ENCODE results near the gene PLPPR1. TPM values are rescaled to one million over a fixed set of nuclear protein-coding genes. Genes with fewer than 3 reads are reported as not detected.
"Not testable (repeated sequence)": the region's sequence is repeated elsewhere in the genome, so short reads cannot be mapped to it uniquely, and the experiment has no call there.

PLPPR1 gene
- total RNA-seq, 1 experiment from 2014 or later, result not detected

- in situ Hi-C loops (cut with HindIII; ENCODE audit: low pct_unique_long_range_greater_than_20kb, low sequenced_read_pairs), result no loop called here
- no peak for DNase-seq (ENCODE audit: low read depth)
Observed at GRCh38 chr9:101235105-101235866, 206.8 kb downstream of the PLPPR1 start.

DNA sequence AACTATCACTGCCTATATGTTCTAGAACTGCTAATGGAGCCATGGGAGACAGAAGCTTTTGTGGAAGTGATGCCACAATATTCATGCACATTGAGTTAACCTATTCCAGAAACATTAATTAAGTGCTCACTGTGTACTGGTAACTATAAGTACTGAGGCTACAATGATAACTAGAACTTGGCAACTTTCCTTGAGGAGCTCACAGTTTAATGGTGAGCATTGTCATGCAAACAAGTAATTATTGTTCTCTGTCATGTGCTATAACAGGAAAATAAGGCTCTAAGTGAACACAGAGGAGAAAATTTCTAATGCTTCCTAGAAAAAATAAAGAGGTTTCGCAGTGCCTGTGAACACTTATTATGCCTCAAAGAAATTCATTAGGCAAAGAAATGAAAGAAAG lies 214.1 kb downstream of the PLPPR1 start:
- in situ Hi-C loops (cut with HindIII; ENCODE audit: low pct_unique_long_range_greater_than_20kb, low sequenced_read_pairs), result no loop called here
- no peak for DNase-seq (ENCODE audit: low read depth)

DNA sequence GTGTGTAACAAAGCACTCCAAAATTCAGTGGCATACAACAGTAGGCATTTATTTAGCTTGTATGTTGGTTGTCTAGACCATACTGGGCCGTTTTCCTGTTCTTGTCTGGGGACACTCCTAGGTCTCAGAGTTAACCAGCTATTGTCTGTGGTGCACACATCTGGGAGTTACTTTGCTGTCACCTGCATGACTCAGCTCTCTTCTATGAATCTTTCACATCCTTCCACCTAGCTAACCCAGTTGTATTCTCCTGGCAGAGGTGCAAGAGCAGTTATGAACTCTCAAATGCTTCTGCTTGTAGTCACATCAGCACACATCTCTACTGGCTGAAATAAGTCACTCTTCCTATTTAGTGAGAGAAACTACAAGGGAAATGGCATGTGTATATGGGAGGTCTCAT lies 218.2 kb downstream of the PLPPR1 start:
- in situ Hi-C loops (cut with HindIII; ENCODE audit: low pct_unique_long_range_greater_than_20kb, low sequenced_read_pairs), result no loop called here

DNA sequence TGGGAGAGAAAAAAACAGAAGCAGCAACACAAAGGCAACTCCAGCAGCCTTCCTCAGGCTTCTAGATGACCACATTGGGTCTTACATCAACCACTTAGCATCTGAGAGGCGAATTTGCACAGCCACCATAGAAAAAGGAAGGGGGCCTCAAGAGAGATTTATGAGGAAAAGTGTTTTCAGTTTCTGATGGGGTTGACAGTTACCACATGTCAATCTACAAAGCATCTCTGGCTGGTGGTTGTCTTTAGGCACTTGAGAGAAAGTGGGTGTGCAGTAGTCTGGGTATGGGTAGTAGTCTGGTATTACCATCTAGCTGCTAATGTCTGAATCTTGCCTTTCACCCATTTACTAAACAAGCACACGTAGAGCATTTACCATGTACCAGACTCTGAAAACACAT lies 218.8 kb downstream of the PLPPR1 start:
- in situ Hi-C loops (cut with HindIII; ENCODE audit: low pct_unique_long_range_greater_than_20kb, low sequenced_read_pairs), result no loop called here
- DNase-seq (ENCODE audit: low read depth), result no peak

More for the DNA sequence above, 218.2 kb downstream of the PLPPR1 start:
- DNase-seq (ENCODE audit: low read depth), result no peak

DNA sequence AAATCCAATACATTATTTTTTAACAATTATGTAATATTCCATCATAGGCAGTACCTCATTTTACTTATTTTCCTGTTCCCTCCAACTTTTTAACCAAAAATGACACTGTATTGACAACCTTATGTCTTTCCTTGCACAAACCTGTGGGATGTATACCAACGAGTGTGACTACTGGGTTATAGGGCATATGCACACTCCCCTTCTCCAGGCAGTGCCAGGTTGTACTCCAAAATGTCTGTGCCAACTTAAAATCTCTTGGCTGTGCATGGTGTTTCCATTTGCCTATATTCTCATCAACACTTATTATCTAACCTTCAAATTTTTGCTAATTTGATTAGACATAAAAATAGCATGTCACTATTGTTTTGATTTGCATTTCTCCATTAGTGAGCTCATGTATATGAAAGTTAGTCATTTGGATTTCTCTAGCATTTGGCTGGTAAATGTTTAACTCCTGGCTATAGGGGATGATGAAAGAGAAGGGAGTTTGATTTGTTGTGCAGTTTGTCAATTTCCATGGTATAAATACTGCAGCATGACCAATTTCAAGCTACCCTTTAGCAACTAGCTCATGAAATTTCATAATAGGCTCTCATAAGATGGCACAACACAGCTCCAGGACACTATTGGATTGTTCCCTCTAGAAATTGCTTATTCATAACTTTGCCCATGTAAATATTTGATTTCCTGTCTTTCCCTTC lies 226.4 kb downstream of the PLPPR1 start:
- in situ Hi-C loops (cut with HindIII; ENCODE audit: low pct_unique_long_range_greater_than_20kb, low sequenced_read_pairs), result no loop called here
- DNase-seq (ENCODE audit: low read depth), result no peak

DNA sequence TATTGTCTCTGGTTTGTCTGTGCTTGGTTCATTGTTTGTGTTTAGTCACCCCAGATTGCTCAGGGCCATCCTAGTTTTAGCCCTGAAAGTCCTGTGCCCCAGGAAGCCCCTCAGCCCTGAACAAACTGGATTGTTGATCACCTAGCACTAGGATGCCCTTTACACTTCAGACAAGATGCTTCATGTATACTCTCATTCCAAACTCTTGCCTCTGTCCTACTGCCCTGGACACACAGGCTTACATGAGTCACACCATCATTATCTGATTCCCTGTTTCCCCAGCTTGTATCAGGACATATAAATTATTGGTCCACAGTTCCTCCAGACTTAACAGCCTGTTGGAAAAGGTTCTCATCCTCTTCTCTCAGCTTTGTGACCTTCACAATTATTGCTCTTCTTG lies 236.2 kb downstream of the PLPPR1 start:
- no peak for DNase-seq (ENCODE audit: low read depth)
- in situ Hi-C loops (cut with HindIII; ENCODE audit: low pct_unique_long_range_greater_than_20kb, low sequenced_read_pairs), result no loop called here

DNA sequence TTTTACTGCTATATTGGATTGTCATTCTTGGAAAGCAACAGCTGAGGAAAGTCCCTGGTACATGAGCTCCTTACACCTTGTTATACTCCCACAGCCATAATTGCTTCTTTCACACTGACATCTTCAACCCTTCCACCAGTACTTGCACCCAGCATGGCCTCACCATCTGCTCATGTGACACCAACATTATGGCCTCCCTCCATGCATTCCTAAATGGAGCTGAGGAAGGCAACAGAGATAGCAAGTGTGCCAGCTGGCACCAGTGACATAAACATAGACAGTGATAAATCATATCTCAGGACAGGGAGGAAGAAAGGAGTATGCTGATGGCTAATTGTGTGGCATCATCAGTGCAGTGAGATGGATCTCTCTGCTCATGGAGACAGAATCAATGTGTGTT lies 236.7 kb downstream of the PLPPR1 start:
- in situ Hi-C loops (cut with HindIII; ENCODE audit: low pct_unique_long_range_greater_than_20kb, low sequenced_read_pairs), result no loop called here
- DNase-seq (ENCODE audit: low read depth), result no peak

- in situ Hi-C loops (cut with HindIII; ENCODE audit: low pct_unique_long_range_greater_than_20kb, low sequenced_read_pairs), result no loop called here
- no peak for DNase-seq (ENCODE audit: low read depth)
Observed at GRCh38 chr9:101268426-101268825, 239.9 kb downstream of the PLPPR1 start.

DNA sequence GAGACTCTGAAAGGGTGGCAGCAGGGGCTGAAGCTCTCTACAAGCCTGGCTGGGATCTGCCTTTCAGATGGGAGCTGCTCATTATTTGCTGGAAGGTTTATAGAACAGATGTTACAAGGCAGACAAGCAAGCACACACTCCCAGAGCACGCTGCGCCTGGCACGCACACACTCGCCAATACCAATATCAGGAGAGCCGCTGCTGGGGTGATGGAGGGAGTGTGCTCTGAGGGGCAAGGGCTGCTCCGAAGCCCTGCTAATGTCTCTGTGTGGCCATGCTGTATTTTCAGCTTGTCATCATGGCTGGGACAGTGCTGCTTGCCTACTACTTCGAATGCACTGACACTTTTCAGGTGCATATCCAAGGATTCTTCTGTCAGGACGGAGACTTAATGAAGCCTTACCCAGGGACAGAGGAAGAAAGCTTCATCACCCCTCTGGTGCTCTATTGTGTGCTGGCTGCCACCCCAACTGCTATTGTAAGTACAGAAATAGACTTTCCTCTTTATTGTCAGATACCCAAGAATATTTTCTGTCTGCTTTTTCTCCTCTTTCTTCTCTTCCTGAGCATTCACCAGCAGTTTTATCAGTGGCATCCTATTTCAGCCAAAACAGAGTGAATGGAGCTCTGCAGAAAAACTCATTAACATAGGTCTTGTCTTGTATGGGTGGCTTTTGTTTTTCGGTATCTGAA lies 241.2 kb downstream of the PLPPR1 start:
- in situ Hi-C loops (cut with HindIII; ENCODE audit: low pct_unique_long_range_greater_than_20kb, low sequenced_read_pairs), result no loop called here
- DNase-seq (ENCODE audit: low read depth), result no peak

- DNase-seq (ENCODE audit: low read depth), result no peak
- in situ Hi-C loops (cut with HindIII; ENCODE audit: low pct_unique_long_range_greater_than_20kb, low sequenced_read_pairs), result no loop called here
Observed at GRCh38 chr9:101270302-101270701, 241.8 kb downstream of the PLPPR1 start.

DNA sequence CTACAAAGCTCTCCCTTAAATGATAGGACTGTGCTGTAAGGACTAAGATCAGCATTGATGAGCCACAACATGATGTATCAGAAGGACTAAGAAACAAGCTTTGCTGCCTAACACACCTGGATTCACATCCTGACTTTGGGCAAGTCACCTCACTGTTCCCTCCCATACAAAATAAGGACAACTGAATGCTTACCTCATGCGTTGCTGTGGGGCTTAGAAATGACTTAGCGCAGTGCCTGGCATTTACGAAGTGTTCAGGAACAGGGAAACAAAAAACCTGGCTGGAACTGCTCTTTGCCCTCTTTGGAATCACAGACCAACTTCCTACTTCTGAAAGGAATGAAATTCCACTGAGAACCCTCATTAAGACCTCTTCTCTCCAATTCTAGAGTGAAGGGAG lies 242.6 kb downstream of the PLPPR1 start:
- in situ Hi-C loops (cut with HindIII; ENCODE audit: low pct_unique_long_range_greater_than_20kb, low sequenced_read_pairs), result no loop called here
- DNase-seq (ENCODE audit: low read depth), result no peak

GRCh38 chr9:101274971-101275768 lies 246.6 kb downstream of the PLPPR1 start:
- DNase-seq (ENCODE audit: low read depth), result no peak
- in situ Hi-C loops (cut with HindIII; ENCODE audit: low pct_unique_long_range_greater_than_20kb, low sequenced_read_pairs), result no loop called here

GRCh38 chr9:101275769-101276250 lies 247.3 kb downstream of the PLPPR1 start:
- no peak for DNase-seq (ENCODE audit: low read depth)
- in situ Hi-C loops (cut with HindIII; ENCODE audit: low pct_unique_long_range_greater_than_20kb, low sequenced_read_pairs), result no loop called here

GRCh38 chr9:101291043-101291442 lies 262.5 kb downstream of the PLPPR1 start:
- DNase-seq (ENCODE audit: low read depth); in situ Hi-C loops (cut with HindIII; ENCODE audit: low pct_unique_long_range_greater_than_20kb, low sequenced_read_pairs): not testable (repeated sequence)

GRCh38 chr9:101299901-101300300 lies 271.4 kb downstream of the PLPPR1 start:
- in situ Hi-C loops (cut with HindIII; ENCODE audit: low pct_unique_long_range_greater_than_20kb, low sequenced_read_pairs), result no loop called here
- no peak for DNase-seq (ENCODE audit: low read depth)

DNA sequence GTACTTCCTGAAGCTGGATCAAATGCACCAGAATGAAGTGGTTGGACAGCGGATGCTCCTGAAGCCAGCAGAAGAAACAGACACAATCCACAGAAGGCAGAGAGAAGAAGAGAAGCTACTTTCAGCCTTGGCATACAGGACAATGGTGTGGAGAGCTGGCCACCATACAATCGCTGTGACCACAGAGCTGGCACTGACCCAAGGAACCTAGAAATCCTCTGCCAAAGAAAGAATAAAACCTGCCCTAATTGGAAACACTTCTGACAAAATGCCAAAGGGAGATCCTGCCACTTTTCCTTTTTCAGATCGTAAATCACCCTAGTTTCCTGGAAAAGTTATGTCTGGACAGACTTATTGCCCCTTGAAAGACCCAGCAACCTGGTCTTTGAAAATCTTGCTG lies 278.5 kb downstream of the PLPPR1 start:
- in situ Hi-C loops (cut with HindIII; ENCODE audit: low pct_unique_long_range_greater_than_20kb, low sequenced_read_pairs), result no loop called here
- no peak for DNase-seq (ENCODE audit: low read depth)

GRCh38 chr9:101307524-101308213 lies 279.1 kb downstream of the PLPPR1 start:
- in situ Hi-C loops (cut with HindIII; ENCODE audit: low pct_unique_long_range_greater_than_20kb, low sequenced_read_pairs), result no loop called here
- DNase-seq (ENCODE audit: low read depth), result no peak

DNA sequence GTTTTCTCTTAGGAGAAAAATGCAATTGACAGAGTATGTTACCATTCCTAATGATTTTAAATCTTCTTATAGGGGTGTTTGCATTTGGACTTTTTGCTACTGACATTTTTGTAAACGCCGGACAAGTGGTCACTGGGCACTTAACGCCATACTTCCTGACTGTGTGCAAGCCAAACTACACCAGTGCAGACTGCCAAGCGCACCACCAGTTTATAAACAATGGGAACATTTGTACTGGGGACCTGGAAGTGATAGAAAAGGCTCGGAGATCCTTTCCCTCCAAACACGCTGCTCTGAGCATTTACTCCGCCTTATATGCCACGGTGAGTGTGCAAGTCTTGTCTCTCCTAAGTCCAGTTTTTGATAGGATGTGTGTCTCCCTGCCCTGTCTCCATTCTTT lies 280.6 kb downstream of the PLPPR1 start:
- no peak for DNase-seq (ENCODE audit: low read depth)
- in situ Hi-C loops (cut with HindIII; ENCODE audit: low pct_unique_long_range_greater_than_20kb, low sequenced_read_pairs), result no loop called here

Measured in Caki2 (cell line).